Liver (tissue), 9 donors: Measurements from ENCODE around the gene NUDT16. TPM values are rescaled to one million over a fixed set of nuclear protein-coding genes. Genes with fewer than 3 reads are reported as not detected.

ENCODE experiments used
- DNase-seq: peaks from one replicate; pipeline ENCODE4 v3.0.0-alpha.2; 2017; ENCODE audit warnings: low spot score
- H3K27ac ChIP-seq, 2 donors: one replicate each; pipeline ENCODE4 v1.7.0; 2013; ENCODE audit warnings: inconsistent platforms in 2 of 2, low read length in 2 of 2, control low read depth in 1 of 2, low read depth in 1 of 2, mild to moderate bottlenecking in 1 of 2
- H3K27me3 ChIP-seq, 4 donors: one replicate each; pipeline versions ENCODE4 v1.6.1 to v1.7.0; 2013; ENCODE audit warnings: low read length in 3 of 4, inconsistent platforms in 1 of 4, mild to moderate bottlenecking in 1 of 4, moderate library complexity in 1 of 4; ENCODE audit not compliant: control insufficient read depth in 4 of 4, insufficient read depth in 4 of 4
- H3K36me3 ChIP-seq, 4 donors: one replicate each; pipeline versions ENCODE4 v1.6.1 to v1.7.0; 2013; ENCODE audit warnings: low read length in 3 of 4, mild to moderate bottlenecking in 3 of 4, low read depth in 1 of 4, moderate library complexity in 1 of 4; ENCODE audit not compliant: control insufficient read depth in 4 of 4, insufficient read depth in 3 of 4
- H3K4me1 ChIP-seq, 4 donors: one replicate each; pipeline versions ENCODE4 v1.6.1 to v1.7.0; 2013; ENCODE audit warnings: low read length in 3 of 4, mild to moderate bottlenecking in 3 of 4, moderate library complexity in 1 of 4; ENCODE audit not compliant: control insufficient read depth in 4 of 4, insufficient read depth in 4 of 4
- H3K4me3 ChIP-seq, 3 donors: one replicate each; pipeline versions ENCODE4 v1.6.1 to v1.7.0; 2013; ENCODE audit warnings: low read length in 3 of 3, control low read depth in 1 of 3, low read depth in 1 of 3, mild to moderate bottlenecking in 1 of 3
- H3K9ac ChIP-seq, 2 donors: one replicate each; pipeline ENCODE4 v1.7.0; 2013; ENCODE audit warnings: low read length in 2 of 2, mild to moderate bottlenecking in 2 of 2, moderate library complexity in 2 of 2, control low read depth in 1 of 2, low read depth in 1 of 2
- H3K9me3 ChIP-seq, 4 donors: one replicate each; pipeline versions ENCODE4 v1.6.1 to v1.7.0; 2013; ENCODE audit warnings: low read length in 3 of 4; ENCODE audit not compliant: control insufficient read depth in 4 of 4
- ATF3 ChIP-seq: IDR thresholded peaks from 2 replicates; pipeline ENCODE4 v1.6.1; 2016; ENCODE audit warnings: antibody characterized with exemption
- CTCF ChIP-seq: fragments of 150-350 bp; IDR thresholded peaks from 2 replicates; pipeline ENCODE4 v1.5.1; 2017; ENCODE audit warnings: improper control_type of control experiment, low read depth, low read length; ENCODE audit not compliant: missing input control
- EGR1 ChIP-seq, 2 donors: IDR thresholded peaks; 2 replicates each; pipeline ENCODE4 v1.6.1; 2016 to 2018; ENCODE audit warnings: antibody characterized with exemption in 2 of 2, low read depth in 2 of 2
- FOXA2 ChIP-seq: IDR thresholded peaks from 2 replicates; pipeline ENCODE4 v1.6.1; 2016; ENCODE audit warnings: antibody characterized with exemption
- GABPA ChIP-seq, 2 donors: IDR thresholded peaks in 1 of 2; conservative IDR thresholded peaks in 1 of 2; 2 replicates each; pipeline ENCODE4 v1.6.1; 2016; ENCODE audit warnings: antibody characterized with exemption in 2 of 2, mild to moderate bottlenecking in 1 of 2, moderate library complexity in 1 of 2
- HNF4A ChIP-seq, 2 donors: conservative IDR thresholded peaks; 2 replicates each; pipeline ENCODE4 v1.6.1; 2016; ENCODE audit warnings: antibody characterized with exemption in 2 of 2, mild to moderate bottlenecking in 2 of 2
- HNF4G ChIP-seq: IDR thresholded peaks from 2 replicates; pipeline ENCODE4 v1.6.1; 2016; ENCODE audit warnings: antibody characterized with exemption
- JUND ChIP-seq, 2 donors: IDR thresholded peaks; 2 replicates each; pipeline ENCODE4 v1.6.1; 2016; ENCODE audit warnings: antibody characterized with exemption in 2 of 2
- NR2F2 ChIP-seq: IDR thresholded peaks from 2 replicates; pipeline ENCODE4 v1.6.1; 2016; ENCODE audit warnings: antibody characterized with exemption
- RAD21 ChIP-seq, 2 donors: IDR thresholded peaks; 2 replicates each; pipeline ENCODE4 v1.6.1; 2016; ENCODE audit warnings: antibody characterized with exemption in 2 of 2, mild to moderate bottlenecking in 2 of 2
- REST ChIP-seq: IDR thresholded peaks from 2 replicates; pipeline ENCODE4 v1.6.1; 2016; ENCODE audit warnings: antibody characterized with exemption, mild to moderate bottlenecking
- RXRA ChIP-seq, 2 donors: IDR thresholded peaks; 2 replicates each; pipeline ENCODE4 v1.6.1; 2017 to 2018; ENCODE audit warnings: antibody characterized with exemption in 2 of 2, mild to moderate bottlenecking in 1 of 2
- SP1 ChIP-seq: IDR thresholded peaks from 2 replicates; pipeline ENCODE4 v1.6.1; 2018; ENCODE audit warnings: antibody characterized with exemption, mild to moderate bottlenecking
- YY1 ChIP-seq: IDR thresholded peaks from 2 replicates; pipeline ENCODE4 v1.6.1; 2016; ENCODE audit warnings: antibody characterized with exemption, mild to moderate bottlenecking
- WGBS: extraction: QIAGEN DNeasy Blood & Tissue Kit; methylation state at CpG from one replicate; pipeline ENCODE4 v1.1.7; 2013; 5-methylcytosine and 5-hydroxymethylcytosine counted together
- polyA plus RNA-seq, 2 donors: library from polyadenylated mRNA; stranded (reverse) in 1 of 2; unstranded in 1 of 2; fragments of 200-250 nt in 1 of 2; fragments of >200 nt in 1 of 2; fragmentation: Nextera tagmentation in 1 of 2; extraction: Ambion mirVana in 1 of 2; gene quantifications; one replicate each; pipeline versions ENCODE4 v1.2.1 to v1.2.3, GENCODE V29; 2013 to 2015
- total RNA-seq, 2 donors: library from RNA; depleted of rRNA; stranded (reverse); fragments of >200 nt; gene quantifications; one replicate each; pipeline ENCODE4 v1.2.3, GENCODE V29; 2014
- donor health status: healthy.
- donor health status: healthy.
- donor health status: healthy.
- donor health status: healthy.
- donor health status: healthy.

Gene NUDT16
- total and polyA plus RNA-seq, 4 donors: 11.3 to 33.0 (median 17.1) TPM

GRCh38 chr3:131401978-131402377 lies 20.4 kb downstream of the NUDT16 start:
- no peak overlapping the region for H3K27ac ChIP-seq
- H3K27me3 ChIP-seq: no peaks in the 10 kb centered on the region
- TF ChIP-seq SP1 (no peak), NR2F2 (no peak)
- H3K4me3 ChIP-seq: no peak overlapping the region
- 73% methylated on average over 3 of the region's 3 CpGs for whole genome bisulfite sequencing
- no peak overlapping the region for H3K9ac ChIP-seq
- H3K36me3 ChIP-seq: no peaks in the 10 kb centered on the region
- peaks cover 0 to 8% (median 2%) of the 10 kb centered on the region in 4 donors for H3K9me3 ChIP-seq
- H3K4me1 ChIP-seq: no peaks in the 10 kb centered on the region
- DNase-seq: no peak

- no peak for DNase-seq
- TF ChIP-seq NR2F2 (no peak), SP1 (no peak), CTCF (no peak), YY1 (no peak), EGR1 (IDR thresholded peaks at IDR 0.05; ENCODE audit: low read depth in 2 of 2) (no peak), HNF4A (conservative IDR thresholded peaks at IDR 0.05) (no peak), GABPA (IDR thresholded peaks at IDR 0.05 in 1 of 2, conservative IDR thresholded peaks at IDR 0.05 in 1 of 2) (no peak), JUND (IDR thresholded peaks at IDR 0.05) (no peak), REST (no peak), FOXA2 (no peak)
- Histone ChIP-seq H3K4me1 (no peaks in the 10 kb centered on the region), H3K36me3 (no peaks in the 10 kb centered on the region), H3K9me3 (peaks cover 0 to 8% (median 2%) of the 10 kb centered on the region in 4 donors), H3K9ac (no peak overlapping the region), H3K27me3 (no peaks in the 10 kb centered on the region), H3K27ac (no peak overlapping the region), H3K4me3 (no peak overlapping the region)
- 79% methylated on average over 6 of the region's 6 CpGs for WGBS
These were observed 20.9 kb downstream of the NUDT16 start for GRCh38 chr3:131402391-131403039.

- no peak overlapping the region for H3K9ac ChIP-seq
- no peaks in the 10 kb centered on the region for H3K27me3 ChIP-seq
- TF ChIP-seq CTCF: no peak
- no peak for TF ChIP-seq RAD21 (IDR thresholded peaks at IDR 0.05)
- TF ChIP-seq HNF4G: no peak
- no peak for TF ChIP-seq RXRA (IDR thresholded peaks at IDR 0.05)
- TF ChIP-seq ATF3: no peak
- TF ChIP-seq SP1: no peak
- no peak for TF ChIP-seq REST
- DNase-seq: no peak
- no peak overlapping the region for H3K4me3 ChIP-seq
- 81% methylated on average over 3 of the region's 3 CpGs for WGBS
- no peak overlapping the region for H3K27ac ChIP-seq
- H3K36me3 ChIP-seq: no peaks in the 10 kb centered on the region
- peaks cover 0 to 8% (median 2%) of the 10 kb centered on the region in 4 donors for H3K9me3 ChIP-seq
- H3K4me1 ChIP-seq: no peaks in the 10 kb centered on the region
These were observed 21.8 kb downstream of the NUDT16 start for GRCh38 chr3:131403216-131403895.
